CD14-positive monocyte (primary cell): ENCODE results near the gene STX3. TPM values are rescaled to one million over a fixed set of nuclear protein-coding genes. Genes with fewer than 3 reads are reported as not detected.
A peak's percentile ranks its signal among the peaks of the same experiment; 100 is the strongest.

ENCODE experiments used
- DNase-seq, 3 donors: peaks; one replicate each; pipeline ENCODE4 v3.0.0-alpha.2; 2011 to 2022
- H2AFZ ChIP-seq: 2 replicates; pipeline ENCODE4 v1.6.0; 2012; ENCODE audit warnings: mild to moderate bottlenecking, low read depth, low read length, inconsistent platforms; ENCODE audit not compliant: insufficient read depth, poor library complexity, severe bottlenecking
- H3K27ac ChIP-seq, 2 donors: 1 replicate in 1 of 2; 2 replicates in 1 of 2; pipeline ENCODE4 v1.5.1; 2012 to 2013; ENCODE audit warnings: low read length in 2 of 2, control low read depth in 1 of 2, inconsistent platforms in 1 of 2, low read depth in 1 of 2, mild to moderate bottlenecking in 1 of 2
- H3K27me3 ChIP-seq, 2 donors: one replicate each; pipeline versions ENCODE4 v1.6.0 to v1.6.1; 2011 to 2013; ENCODE audit warnings: low read length in 2 of 2; ENCODE audit not compliant: control insufficient read depth in 2 of 2, insufficient read depth in 2 of 2
- H3K36me3 ChIP-seq, 2 donors: replicated peaks in 1 of 2; 1 replicate in 1 of 2; 2 replicates in 1 of 2; pipeline versions ENCODE4 v1.5.1 to v1.6.1; 2012 to 2013; ENCODE audit warnings: low read length in 2 of 2, control low read depth in 1 of 2, inconsistent platforms in 1 of 2, mild to moderate bottlenecking in 1 of 2; ENCODE audit not compliant: insufficient read depth in 2 of 2, control insufficient read depth in 1 of 2
- H3K4me1 ChIP-seq, 2 donors: 1 replicate in 1 of 2; 2 replicates in 1 of 2; pipeline versions ENCODE4 v1.5.1 to v1.6.1; 2012 to 2013; ENCODE audit warnings: low read length in 2 of 2, control low read depth in 1 of 2, inconsistent platforms in 1 of 2, mild to moderate bottlenecking in 1 of 2, moderate library complexity in 1 of 2; ENCODE audit not compliant: insufficient read depth in 2 of 2, control insufficient read depth in 1 of 2
- H3K4me2 ChIP-seq: replicated peaks from 2 replicates; pipeline ENCODE3; 2012; ENCODE audit warnings: low read length, moderate library complexity, mild to moderate bottlenecking; ENCODE audit not compliant: poor library complexity, severe bottlenecking; ENCODE audit errors: extremely low read depth
- H3K4me3 ChIP-seq, 3 experiments: fragments of 200-600 bp in 1 of 3; sonication (generic) in 1 of 3; replicated peaks in 1 of 3; 1 replicate in 2 of 3; 2 replicates in 1 of 3; pipeline ENCODE4 v1.5.1; 2011 to 2013; ENCODE audit warnings: low read length in 3 of 3, mild to moderate bottlenecking in 3 of 3, control low read depth in 2 of 3, low read depth in 2 of 3, inconsistent platforms in 1 of 3, moderate library complexity in 1 of 3
- H3K79me2 ChIP-seq: 2 replicates; pipeline ENCODE4 v1.6.0; 2012; ENCODE audit warnings: mild to moderate bottlenecking, control low read depth, inconsistent platforms, low read length, moderate library complexity; ENCODE audit not compliant: insufficient read depth
- H3K9ac ChIP-seq: 2 replicates; pipeline ENCODE4 v1.6.0; 2017; ENCODE audit warnings: low read length, mild to moderate bottlenecking; ENCODE audit not compliant: insufficient read depth, poor library complexity, severe bottlenecking
- H3K9me3 ChIP-seq, 2 donors: replicated peaks in 1 of 2; 1 replicate in 1 of 2; 2 replicates in 1 of 2; pipeline versions ENCODE4 v1.5.1 to v1.6.1; 2012 to 2013; ENCODE audit warnings: low read length in 2 of 2, control low read depth in 1 of 2; ENCODE audit not compliant: control insufficient read depth in 1 of 2, insufficient read depth in 1 of 2
- H4K20me1 ChIP-seq: 2 replicates; pipeline ENCODE4 v1.6.0; 2012; ENCODE audit warnings: mild to moderate bottlenecking, low read length, control low read depth, moderate library complexity; ENCODE audit not compliant: insufficient read depth
- H3K27ac Mint-ChIP-seq, 7 donors: one replicate each; pipeline ENCODE4 v1.8.0; 2020; ENCODE audit warnings: mild to moderate bottlenecking in 7 of 7, mixed read lengths in 7 of 7, moderate library complexity in 6 of 7, inconsistent platforms in 2 of 7
- H3K27me3 Mint-ChIP-seq, 3 donors: one replicate each; pipeline ENCODE4 v1.8.0; 2021 to 2022; ENCODE audit warnings: low read depth in 3 of 3, mild to moderate bottlenecking in 3 of 3, mixed read lengths in 3 of 3, moderate library complexity in 3 of 3, inconsistent platforms in 1 of 3
- H3K36me3 Mint-ChIP-seq, 2 donors: one replicate each; pipeline ENCODE4 v1.8.0; 2020; ENCODE audit warnings: mixed read lengths in 2 of 2, inconsistent platforms in 1 of 2, mild to moderate bottlenecking in 1 of 2
- H3K4me1 Mint-ChIP-seq: one replicate; pipeline ENCODE4 v1.8.0; 2020; ENCODE audit warnings: mild to moderate bottlenecking, mixed read lengths
- H3K4me3 Mint-ChIP-seq, 2 donors: one replicate each; pipeline ENCODE4 v1.8.0; 2020; ENCODE audit warnings: mild to moderate bottlenecking in 2 of 2, mixed read lengths in 2 of 2, moderate library complexity in 1 of 2
- H3K9me3 Mint-ChIP-seq, 7 donors: one replicate each; pipeline ENCODE4 v1.8.0; 2020 to 2022; ENCODE audit warnings: mixed read lengths in 7 of 7, mild to moderate bottlenecking in 6 of 7, moderate library complexity in 6 of 7, inconsistent platforms in 2 of 7
- CTCF ChIP-seq: fragments of 200-600 bp; IDR thresholded peaks from one replicate; pipeline ENCODE4 v1.8.0; 2022; ENCODE audit warnings: antibody characterized with exemption, mild to moderate bottlenecking
- WGBS: methylation state at CpG from one replicate; pipeline ENCODE4 v1.1.5; 2013; ENCODE audit warnings: missing lambda C conversion rate; ENCODE audit not compliant: insufficient coverage; 5-methylcytosine and 5-hydroxymethylcytosine counted together
- intact Hi-C, 2 donors: fragments of 100-400 bp; cut with micrococcal nuclease; formaldehyde crosslinking; loops; one replicate each; pipeline versions ENCODE4 v1.15.0 to v1.15.1; 2023
- polyA plus RNA-seq, 3 donors: library from polyadenylated mRNA; depleted of rRNA in 1 of 3; unstranded in 2 of 3; stranded (reverse) in 1 of 3; fragments of 300-500 nt in 2 of 3; fragments of >200 nt in 1 of 3; fragmentation: Illumina TruSeq in 2 of 3; gene quantifications; 1 replicate in 2 of 3; 2 replicates in 1 of 3; pipeline ENCODE4 v1.2.3, GENCODE V29; 2012 to 2021

Gene STX3
- polyA plus RNA-seq, 3 donors: 22.4 to 50.9 (median 25.4) TPM

DNA sequence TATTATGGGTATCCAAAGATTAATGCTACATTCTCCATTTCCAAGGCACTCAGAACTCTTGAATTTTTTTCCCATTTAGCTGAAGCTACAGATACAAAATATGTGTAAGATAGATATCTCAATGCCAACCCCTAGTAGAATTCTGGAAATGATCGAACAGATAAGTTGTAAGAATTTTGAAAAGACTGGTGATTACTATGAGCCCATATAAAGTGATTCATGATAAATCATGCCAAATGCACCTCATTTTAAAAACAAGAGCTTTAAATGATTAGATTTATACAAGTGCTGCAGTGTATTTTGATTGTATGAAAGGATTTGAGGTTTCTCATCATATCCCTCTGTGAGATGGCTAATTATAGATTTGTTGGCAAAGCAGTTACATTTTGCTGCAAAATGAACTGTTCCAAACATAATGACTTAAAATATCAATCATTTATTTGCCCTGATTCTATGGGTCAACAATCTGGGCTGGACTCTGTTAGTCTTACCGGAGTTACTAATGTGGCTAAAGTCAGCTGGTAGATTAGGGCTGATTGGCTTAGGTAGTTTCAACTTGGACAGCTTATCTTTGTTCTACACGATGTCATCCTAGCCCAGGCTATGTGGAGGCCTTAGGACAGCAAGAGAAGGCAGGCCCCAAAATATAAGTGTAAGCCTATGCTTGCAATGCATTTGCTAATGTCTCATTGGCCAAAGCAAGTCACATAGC is 44.9 kb upstream of the STX3 start:
- Mint-ChIP-seq H3K27ac (no peak overlapping the region), H3K36me3 (no peaks in the 10 kb centered on the region), H3K4me1 (no peaks in the 10 kb centered on the region), H3K9me3 (peaks cover 0 to 9% (median 3%) of the 10 kb centered on the region in 7 donors), H3K27me3 (peaks cover 2 to 8% (median 5%) of the 10 kb centered on the region in 3 donors), H3K4me3 (no peak overlapping the region)
- no peaks in the 10 kb centered on the region for H3K79me2 ChIP-seq
- H3K27ac ChIP-seq: no peak overlapping the region
- TF ChIP-seq CTCF: no peak
- no peak overlapping the region for H3K4me3 ChIP-seq
- no peaks in the 10 kb centered on the region for H3K27me3 ChIP-seq
- H3K9me3 ChIP-seq: no peaks in the 10 kb centered on the region
- H4K20me1 ChIP-seq: no peaks in the 10 kb centered on the region
- H2AFZ ChIP-seq: no peak overlapping the region
- no peak overlapping the region for H3K9ac ChIP-seq
- no peak for DNase-seq
- H3K4me2 ChIP-seq: no peak overlapping the region
- H3K36me3 ChIP-seq: no peaks in the 10 kb centered on the region
- no peaks in the 10 kb centered on the region for H3K4me1 ChIP-seq
- intact Hi-C loops: no loop called here
- 83% methylated on average over 1 of the region's 3 CpGs for WGBS

DNA sequence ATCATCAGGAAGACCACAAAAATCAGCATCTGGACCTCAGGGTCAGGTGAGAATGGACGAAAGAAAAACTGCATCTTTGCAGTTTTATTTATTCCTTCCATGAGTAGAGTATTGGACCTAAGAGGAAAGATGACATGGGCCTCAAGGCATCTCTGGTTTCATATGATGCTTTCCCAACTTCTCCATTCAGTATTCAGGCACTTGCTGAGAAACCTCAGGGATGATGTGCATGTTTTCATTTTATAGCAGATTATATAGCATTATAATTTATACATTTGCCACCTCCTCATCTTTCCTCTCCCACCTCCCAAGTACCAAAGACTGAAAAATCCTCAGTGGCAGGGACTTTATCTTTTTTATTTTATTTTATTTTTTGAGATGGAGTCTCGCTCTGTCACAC is 41.4 kb upstream of the STX3 start, which contains the start of gene OR10V1:
TSS of gene OR10V1 (minus strand) at position 101 of the 400 bp plus-strand sequence. CDS start at position 101, 0 bp downstream.
- no peaks in the 10 kb centered on the region for H3K36me3 Mint-ChIP-seq
- Histone ChIP-seq H3K4me3 (no peak within 1 kb of the TSS), H4K20me1 (no peaks in the 10 kb centered on the region), H3K9ac (no peak within 1 kb of the TSS), H2AFZ (no peak within 1 kb of the TSS), H3K27ac (no peak within 1 kb of the TSS), H3K4me1 (no peaks in the 10 kb centered on the region), H3K36me3 (no peaks in the 10 kb centered on the region), H3K27me3 (no peaks in the 10 kb centered on the region), H3K4me2 (no peak within 1 kb of the TSS), H3K79me2 (no peaks in the 10 kb centered on the region), H3K9me3 (no peaks in the 10 kb centered on the region)
- DNase-seq: no peak
- no peak within 1 kb of the TSS for H3K4me3 Mint-ChIP-seq
- H3K27me3 Mint-ChIP-seq: peaks cover 4 to 8% (median 6%) of the 10 kb centered on the region in 3 donors
- intact Hi-C loops: no loop called here
- TF ChIP-seq CTCF: no peak
- peaks cover 2% of the 10 kb centered on the region for H3K4me1 Mint-ChIP-seq
- peak within 1 kb of the TSS in 1 of 7 donors; percentile 30 for H3K27ac Mint-ChIP-seq
- H3K9me3 Mint-ChIP-seq: peaks cover 0 to 2% (median 0%) of the 10 kb centered on the region in 7 donors
- WGBS: 100% methylated on average over 1 of the region's 2 CpGs
